Nucleus accumbens (tissue), 56 donors: ENCODE results near the gene S100A5.
"Not testable (repeated sequence)": the region's sequence is repeated elsewhere in the genome, so short reads cannot be mapped to it uniquely, and the experiment has no call there.

ENCODE experiments used
- DNase-seq, 56 donors: peaks; one replicate each; lab custom pipeline; 2025; lab: John Stamatoyannopoulos, UW

S100A5 gene

GRCh38 chr1:153540394-153541361 lies at the start of gene S100A5:
TSS of gene S100A5 (minus strand) at chr1:153540934. CDS start at chr1:153540191, 743 bp downstream.
- DNase-seq, result no peak

DNA sequence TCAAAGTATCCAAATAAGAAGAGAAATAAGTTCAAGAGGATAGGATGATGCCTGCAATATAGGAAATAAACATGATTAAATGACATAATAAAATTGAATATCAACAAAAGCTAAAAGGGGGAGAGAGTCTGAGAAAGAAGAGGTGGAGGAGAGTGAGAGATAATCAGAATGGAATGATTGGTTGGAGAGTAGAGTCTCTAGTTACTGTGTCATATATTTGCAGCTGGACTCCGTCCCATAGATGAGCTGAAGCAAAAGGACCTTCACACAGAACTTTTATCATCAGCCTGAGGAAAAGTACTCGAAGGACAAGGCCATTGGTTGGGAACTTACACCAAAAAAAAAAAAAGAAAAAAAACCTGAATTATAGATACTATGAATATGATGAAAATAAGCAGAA lies 47.7 kb upstream of the S100A5 start:
- no peak for DNase-seq

DNA sequence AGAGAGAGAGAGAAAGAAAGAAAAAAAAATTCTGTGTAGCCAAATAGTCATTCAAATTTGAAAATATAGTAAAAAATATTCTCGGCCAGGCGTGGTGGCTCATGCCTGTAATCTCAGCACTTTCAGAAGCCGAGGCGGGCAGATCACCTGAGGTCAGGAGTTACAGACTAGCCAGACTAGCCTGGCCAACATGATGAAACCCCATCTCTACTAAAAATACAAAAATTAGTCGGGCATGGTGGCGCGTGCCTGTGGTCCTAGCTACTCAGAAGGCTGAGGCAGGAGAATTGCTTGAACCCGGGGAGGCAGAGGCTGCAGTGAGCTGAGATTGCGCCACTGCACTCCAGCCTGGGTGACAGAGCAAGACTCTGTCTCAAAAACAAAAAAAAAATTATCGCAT lies 47.3 kb upstream of the S100A5 start:
- DNase-seq, result not testable (repeated sequence)

- DNase-seq, result peak in 1 of 56 donors; percentile 15
Observed at GRCh38 chr1:153587314-153587713, 46.6 kb upstream of the S100A5 start.

DNA sequence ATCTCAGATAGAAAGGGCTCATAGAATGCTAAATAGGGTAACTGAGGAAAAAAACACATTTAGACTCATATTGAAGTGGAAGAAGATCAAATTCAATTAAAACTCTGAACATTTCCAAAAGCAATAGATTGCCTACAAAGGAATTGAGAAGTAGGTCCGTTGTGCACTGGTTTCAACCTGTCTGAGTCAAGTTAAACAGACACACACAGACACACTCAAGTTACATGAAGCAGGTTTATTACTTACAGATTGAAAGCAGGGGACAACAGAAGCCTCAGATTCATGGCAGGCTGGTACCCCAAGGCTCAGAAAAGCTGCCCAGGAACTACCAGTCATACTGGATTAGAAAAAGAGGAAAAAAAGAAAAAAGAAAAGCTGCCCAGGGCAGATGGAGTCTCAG lies 45.6 kb upstream of the S100A5 start:
- DNase-seq, result no peak

DNA sequence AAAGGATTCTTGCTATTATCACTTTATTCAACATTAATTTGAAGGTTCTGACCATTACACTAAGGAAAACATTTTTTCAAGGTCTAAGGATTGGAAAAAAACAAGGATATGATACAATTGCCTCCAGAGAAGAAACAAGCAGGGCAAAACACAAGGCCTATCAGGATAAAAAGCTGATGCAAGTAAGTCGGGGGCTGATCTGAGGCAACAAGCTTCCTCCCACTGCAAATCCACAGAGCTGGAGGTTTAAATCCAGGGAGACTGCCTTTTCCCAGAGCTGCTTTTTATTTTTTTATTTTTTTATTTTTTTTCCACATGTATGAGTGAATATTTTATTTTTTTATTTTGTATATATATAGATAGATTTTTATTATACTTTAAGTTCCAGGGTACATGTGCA lies 44.3 kb upstream of the S100A5 start:
- DNase-seq, result peak in 1 of 56 donors; percentile 7

GRCh38 chr1:153583976-153584375 lies 43.2 kb upstream of the S100A5 start:
- DNase-seq, result no peak

GRCh38 chr1:153583514-153583913 lies 42.8 kb upstream of the S100A5 start:
- DNase-seq, result not testable (repeated sequence)

DNA sequence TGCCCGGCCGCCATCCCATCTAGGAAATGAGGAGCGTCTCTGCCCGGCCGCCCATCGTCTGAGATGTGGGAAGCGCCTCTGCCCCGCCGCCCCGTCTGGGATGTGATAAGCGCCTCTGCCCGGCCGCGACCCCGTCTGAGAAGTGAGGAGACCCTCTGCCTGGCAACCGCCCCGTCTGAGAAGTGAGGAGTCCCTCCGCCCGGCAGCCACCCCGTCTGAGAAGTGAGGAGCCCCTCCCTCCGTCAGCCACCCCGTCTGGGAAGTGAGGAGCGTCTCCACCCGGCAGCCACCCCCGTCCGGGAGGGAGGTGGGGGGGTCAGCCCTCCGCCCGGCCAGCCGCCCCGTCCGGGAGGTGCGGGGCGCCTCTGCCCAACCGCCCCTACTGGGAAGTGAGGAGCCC lies 42.1 kb upstream of the S100A5 start:
- not testable (repeated sequence) for DNase-seq

DNA sequence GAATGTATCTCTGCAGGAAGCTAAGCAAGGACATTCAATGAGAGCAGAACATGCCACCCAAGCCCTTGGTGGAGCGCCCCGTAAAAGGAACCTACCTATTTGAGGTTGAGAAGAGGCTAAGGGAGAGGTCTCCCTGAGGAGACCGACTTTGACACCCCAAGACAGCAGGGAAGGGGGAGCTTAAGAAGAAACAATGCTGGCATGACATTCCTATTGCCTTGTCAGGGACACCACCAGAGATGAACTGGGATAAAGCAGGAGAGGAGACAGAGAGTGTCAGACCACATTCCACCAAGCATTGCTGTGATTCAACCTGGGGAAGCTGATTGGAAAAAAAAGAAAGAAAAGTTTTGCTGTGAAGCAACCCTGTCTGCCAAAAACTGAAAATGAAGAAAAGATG lies 38.2 kb upstream of the S100A5 start:
- DNase-seq, result no peak

DNA sequence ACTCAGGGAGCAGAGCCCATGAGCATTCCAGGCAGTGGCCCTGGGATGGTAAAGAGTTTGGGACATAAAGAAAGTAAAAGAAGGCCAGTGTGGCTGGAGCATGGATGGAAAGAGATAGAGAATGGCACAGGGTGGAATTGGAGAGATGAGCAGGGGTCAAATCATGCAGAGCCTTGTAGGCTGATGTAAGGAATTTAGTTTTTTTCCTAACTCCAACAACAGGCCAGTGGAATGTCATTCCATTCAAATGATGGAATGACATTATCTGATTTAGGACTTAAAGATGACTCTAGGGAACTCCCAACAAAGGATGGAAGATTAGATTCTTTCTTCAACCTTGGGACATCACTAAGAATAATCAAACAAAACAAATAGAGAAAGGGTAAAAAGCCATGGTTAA lies 37.8 kb upstream of the S100A5 start:
- no peak for DNase-seq

DNA sequence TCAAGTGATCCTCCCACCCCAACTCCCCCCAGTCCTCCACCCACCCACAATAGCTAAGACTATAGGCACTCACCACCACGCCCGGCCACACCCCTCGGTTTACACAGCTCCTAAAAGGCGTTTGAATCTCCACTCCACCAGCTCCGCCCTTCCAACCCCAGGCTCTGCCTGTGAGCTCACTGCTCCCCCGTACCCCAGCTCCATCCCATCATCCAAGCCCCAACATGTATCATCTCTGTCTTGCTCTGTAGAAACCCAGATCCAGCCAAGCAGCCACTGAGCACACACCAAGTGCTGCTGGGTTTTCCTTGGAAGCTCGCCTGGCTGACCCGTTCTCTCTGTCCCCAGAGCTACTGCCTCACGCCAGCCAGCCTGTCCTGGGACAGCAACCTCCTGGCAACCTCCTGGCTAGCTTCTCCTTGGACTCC lies 36.9 kb upstream of the S100A5 start:
- DNase-seq, result peak in 28 of 56 donors; percentile 3 to 62 (median 26)

DNA sequence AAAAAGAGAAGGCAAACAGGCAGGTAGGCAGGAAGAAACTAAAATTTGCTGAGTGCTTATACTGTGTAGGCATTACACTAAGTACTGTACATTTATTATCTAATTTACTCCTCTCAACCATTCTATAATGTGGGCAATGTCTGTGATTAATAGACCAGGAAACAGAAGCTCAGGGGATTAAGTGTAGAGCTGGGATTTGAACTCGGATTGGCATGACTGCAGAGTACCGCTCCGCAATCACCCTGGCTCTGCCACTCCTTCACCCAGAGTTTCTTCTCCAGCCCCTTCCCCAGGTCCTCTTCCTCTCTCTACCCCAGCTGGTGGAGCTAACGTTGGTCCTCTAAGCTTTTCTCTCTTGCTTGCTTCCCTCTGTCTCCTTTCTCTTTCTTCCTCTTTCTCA lies 36.4 kb upstream of the S100A5 start:
- DNase-seq, result no peak

DNA sequence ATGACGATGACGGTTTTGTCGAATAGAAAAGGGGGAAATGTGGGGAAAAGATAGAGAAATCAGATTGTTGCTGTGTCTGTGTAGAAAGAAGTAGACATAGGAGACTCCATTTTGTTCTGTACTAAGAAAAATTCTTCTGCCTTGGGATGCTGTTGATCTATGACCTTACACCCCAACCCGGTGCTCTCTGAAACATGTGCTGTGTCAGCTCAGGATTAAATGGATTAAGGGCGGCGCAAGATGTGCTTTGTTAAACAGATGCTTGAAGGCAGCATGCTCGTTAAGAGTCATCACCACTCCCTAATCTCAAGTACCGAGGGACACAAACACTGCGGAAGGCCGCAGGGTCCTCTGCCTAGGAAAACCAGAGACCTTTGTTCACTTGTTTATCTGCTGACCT lies 34.8 kb upstream of the S100A5 start:
- not testable (repeated sequence) for DNase-seq

DNA sequence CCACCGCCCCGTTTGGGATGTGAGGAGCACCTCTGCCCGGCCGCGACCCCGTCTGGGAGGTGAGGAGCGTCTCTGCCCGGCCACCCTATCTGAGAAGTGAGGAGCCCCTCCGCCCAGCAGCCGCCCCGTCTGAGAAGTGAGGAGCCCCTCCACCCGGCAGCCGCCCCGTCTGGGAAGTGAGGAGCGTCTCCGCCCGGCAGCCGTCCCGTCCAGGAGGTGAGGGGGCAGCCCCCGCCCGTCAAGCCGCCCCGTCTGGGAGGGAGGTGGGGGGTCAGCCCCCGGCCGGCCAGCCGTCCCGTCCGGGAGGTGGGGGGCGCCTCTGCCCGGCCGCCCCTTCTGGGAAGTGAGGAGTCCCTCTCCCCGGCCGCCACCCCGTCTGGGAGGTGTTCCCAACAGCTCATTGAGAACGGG lies 34.4 kb upstream of the S100A5 start:
- DNase-seq, result not testable (repeated sequence)

GRCh38 chr1:153573351-153573750 lies 32.6 kb upstream of the S100A5 start:
- DNase-seq, result no peak

DNA sequence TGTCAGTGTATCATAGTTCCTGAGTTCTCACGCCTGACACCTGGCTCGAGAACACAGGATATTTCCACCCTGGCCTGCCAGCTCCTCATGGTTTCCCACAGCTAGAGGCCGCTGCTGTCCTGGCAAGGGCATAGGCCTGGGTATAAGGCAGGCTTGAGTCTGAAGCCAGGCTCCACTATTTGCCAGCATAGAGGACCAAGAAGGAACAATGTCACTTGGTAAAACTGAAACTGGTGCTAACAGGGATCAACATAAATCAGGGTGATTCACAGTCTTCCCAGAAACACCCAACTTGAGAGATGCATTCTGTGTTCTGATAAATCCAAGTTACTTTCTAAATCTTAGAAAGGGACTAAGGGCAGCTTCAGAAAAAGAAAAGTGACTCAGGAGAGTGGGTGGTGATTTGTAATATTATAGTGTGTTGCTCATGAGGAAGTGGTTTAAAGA lies 31.9 kb upstream of the S100A5 start:
- peak in 54 of 56 donors; percentile 16 to 89 (median 67) for DNase-seq

DNA sequence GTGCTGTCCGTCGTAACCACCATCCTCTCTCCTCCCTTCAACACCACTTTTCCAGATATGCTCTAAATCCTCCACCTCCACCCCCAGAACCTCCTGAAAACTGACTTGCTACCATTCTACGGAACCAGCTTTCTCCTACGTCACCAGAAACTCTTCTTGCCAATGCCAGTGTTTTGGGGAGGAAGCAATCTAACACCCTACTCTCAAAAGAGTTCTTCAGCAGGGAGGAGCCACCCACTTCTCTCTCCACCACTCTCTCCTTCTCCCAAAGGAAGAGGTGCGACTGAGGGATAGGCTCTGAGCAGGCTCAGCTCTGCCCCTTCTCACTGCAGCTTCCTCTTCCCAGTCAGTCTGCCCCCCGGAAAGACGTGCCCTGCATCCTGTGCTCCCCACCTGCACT lies 31.0 kb upstream of the S100A5 start:
- DNase-seq, result peak in 1 of 56 donors; percentile 15

- DNase-seq, result no peak
Observed at GRCh38 chr1:153570874-153571273, 30.1 kb upstream of the S100A5 start.

DNA sequence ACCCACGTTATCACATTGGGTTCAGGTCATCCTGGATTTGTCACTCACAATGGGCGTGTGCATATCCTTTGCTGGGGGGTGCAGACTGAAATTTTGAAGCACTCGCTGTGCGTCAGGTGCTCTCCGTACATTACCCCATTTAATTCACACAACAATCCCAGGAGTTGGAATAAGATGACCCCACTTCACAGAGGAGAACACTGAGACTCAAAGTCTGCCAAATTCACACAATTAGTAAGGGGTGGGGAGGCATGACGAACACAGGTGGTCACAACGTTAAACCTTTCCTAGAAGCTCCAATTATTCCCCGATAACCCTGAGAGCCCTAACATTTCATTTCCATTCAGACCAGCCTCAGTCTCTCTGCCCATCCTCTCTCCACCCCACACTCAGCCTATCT lies 28.7 kb upstream of the S100A5 start:
- DNase-seq, result no peak

GRCh38 chr1:153568367-153569099 lies 27.8 kb upstream of the S100A5 start:
- peak in 51 of 56 donors; percentile 17 to 88 (median 67) for DNase-seq
